HAP-1 (cell line): ENCODE measurements around the gene ACOXL.

Source experiments
- DNase-seq, 2 experiments: peaks; one replicate each; pipeline ENCODE4 v3.0.0-alpha.2; 2016 to 2020; ENCODE audit warnings: low spot score in 2 of 2
- H3K27me3 ChIP-seq: fragments of 250-450 bp; sonication (Bioruptor Pico); 2 replicates; pipeline ENCODE4 v1.5.1; 2020; ENCODE audit warnings: low read depth, mild to moderate bottlenecking, moderate library complexity
- H3K36me3 ChIP-seq: fragments of 250-450 bp; sonication (Bioruptor Pico); replicated peaks from 2 replicates; pipeline ENCODE4 v1.5.1; 2020; ENCODE audit warnings: mild to moderate bottlenecking
- H3K4me1 ChIP-seq: fragments of 250-450 bp; sonication (Bioruptor Pico); 2 replicates; pipeline ENCODE4 v1.5.1; 2020; ENCODE audit warnings: mild to moderate bottlenecking
- H3K4me3 ChIP-seq: fragments of 250-450 bp; sonication (Bioruptor Pico); 2 replicates; pipeline ENCODE4 v1.5.1; 2020; ENCODE audit warnings: mild to moderate bottlenecking, moderate library complexity
- H3K9me3 ChIP-seq: fragments of 250-450 bp; sonication (Bioruptor Pico); 2 replicates; pipeline ENCODE4 v1.5.1; 2020; ENCODE audit warnings: mild to moderate bottlenecking, moderate library complexity
- in situ Hi-C: fragments of 300-500 bp; cut with MboI; formaldehyde crosslinking; loops from 3 replicates; pipeline ENCODE4 v1.14.3; 2020; ENCODE audit warnings: low sequenced_read_pairs, inconsistent platforms, mixed read lengths

The ACOXL gene

GRCh38 chr2:110886826-110887573, 154.6 kb downstream of the ACOXL start:
- H3K4me1 ChIP-seq: no peaks in the 10 kb centered on the region
- in situ Hi-C loops: no loop called here
- H3K27me3 ChIP-seq: no peaks in the 10 kb centered on the region
- H3K36me3 ChIP-seq: no peaks in the 10 kb centered on the region
- no peak for DNase-seq
- no peaks in the 10 kb centered on the region for H3K9me3 ChIP-seq
- no peak overlapping the region for H3K4me3 ChIP-seq

- Histone ChIP-seq H3K36me3 (no peaks in the 10 kb centered on the region), H3K27me3 (no peaks in the 10 kb centered on the region), H3K4me3 (no peak overlapping the region), H3K9me3 (no peaks in the 10 kb centered on the region), H3K4me1 (no peaks in the 10 kb centered on the region)
- in situ Hi-C loops: no loop called here
- no peak for DNase-seq
Observed at GRCh38 chr2:110888411-110888810, 156.0 kb downstream of the ACOXL start.

- no peak for DNase-seq
- Histone ChIP-seq H3K27me3 (no peaks in the 10 kb centered on the region), H3K9me3 (no peaks in the 10 kb centered on the region), H3K4me3 (no peak overlapping the region), H3K4me1 (no peaks in the 10 kb centered on the region), H3K36me3 (no peaks in the 10 kb centered on the region)
- in situ Hi-C loops: no loop called here
Observed at GRCh38 chr2:110891626-110892025, 159.3 kb downstream of the ACOXL start.

- H3K27me3 ChIP-seq: no peaks in the 10 kb centered on the region
- DNase-seq: no peak
- in situ Hi-C loops: no loop called here
- no peaks in the 10 kb centered on the region for H3K9me3 ChIP-seq
- H3K4me1 ChIP-seq: no peaks in the 10 kb centered on the region
- no peaks in the 10 kb centered on the region for H3K36me3 ChIP-seq
- H3K4me3 ChIP-seq: no peak overlapping the region
Observed at GRCh38 chr2:110896226-110896625, 163.9 kb downstream of the ACOXL start.

GRCh38 chr2:110897966-110898365, 165.6 kb downstream of the ACOXL start:
- Histone ChIP-seq H3K27me3 (no peaks in the 10 kb centered on the region), H3K4me1 (no peaks in the 10 kb centered on the region), H3K9me3 (no peaks in the 10 kb centered on the region), H3K36me3 (no peaks in the 10 kb centered on the region), H3K4me3 (no peak overlapping the region)
- DNase-seq: no peak
- in situ Hi-C loops: no loop called here

- no peak for DNase-seq
- H3K27me3 ChIP-seq: no peaks in the 10 kb centered on the region
- no peak overlapping the region for H3K4me3 ChIP-seq
- no peaks in the 10 kb centered on the region for H3K36me3 ChIP-seq
- no peaks in the 10 kb centered on the region for H3K4me1 ChIP-seq
- in situ Hi-C loops: no loop called here
- no peaks in the 10 kb centered on the region for H3K9me3 ChIP-seq
Observed at GRCh38 chr2:110900191-110900590, 167.8 kb downstream of the ACOXL start.

- H3K36me3 ChIP-seq: no peaks in the 10 kb centered on the region
- DNase-seq: no peak
- no peaks in the 10 kb centered on the region for H3K27me3 ChIP-seq
- H3K4me3 ChIP-seq: no peak overlapping the region
- in situ Hi-C loops: no loop called here
- H3K4me1 ChIP-seq: no peaks in the 10 kb centered on the region
- no peaks in the 10 kb centered on the region for H3K9me3 ChIP-seq
Observed at GRCh38 chr2:110903548-110903947, 171.2 kb downstream of the ACOXL start.

GRCh38 chr2:110904116-110904778, 171.9 kb downstream of the ACOXL start:
- Histone ChIP-seq H3K27me3 (no peaks in the 10 kb centered on the region), H3K4me3 (no peak overlapping the region), H3K4me1 (no peaks in the 10 kb centered on the region), H3K36me3 (no peaks in the 10 kb centered on the region), H3K9me3 (no peaks in the 10 kb centered on the region)
- no peak for DNase-seq
- in situ Hi-C loops: no loop called here

GRCh38 chr2:110904779-110905148, 172.4 kb downstream of the ACOXL start:
- no peak for DNase-seq
- no peak overlapping the region for H3K4me3 ChIP-seq
- no peaks in the 10 kb centered on the region for H3K4me1 ChIP-seq
- no peaks in the 10 kb centered on the region for H3K27me3 ChIP-seq
- H3K36me3 ChIP-seq: no peaks in the 10 kb centered on the region
- in situ Hi-C loops: no loop called here
- no peaks in the 10 kb centered on the region for H3K9me3 ChIP-seq

- H3K4me3 ChIP-seq: no peak overlapping the region
- no peaks in the 10 kb centered on the region for H3K9me3 ChIP-seq
- no peaks in the 10 kb centered on the region for H3K4me1 ChIP-seq
- no peak for DNase-seq
- in situ Hi-C loops: no loop called here
- H3K36me3 ChIP-seq: no peaks in the 10 kb centered on the region
- no peaks in the 10 kb centered on the region for H3K27me3 ChIP-seq
Observed at GRCh38 chr2:110905217-110905616, 172.8 kb downstream of the ACOXL start.

GRCh38 chr2:110906613-110907298, 174.4 kb downstream of the ACOXL start:
- H3K4me1 ChIP-seq: no peaks in the 10 kb centered on the region
- in situ Hi-C loops: no loop called here
- no peaks in the 10 kb centered on the region for H3K27me3 ChIP-seq
- no peak overlapping the region for H3K4me3 ChIP-seq
- DNase-seq: no peak
- H3K9me3 ChIP-seq: no peaks in the 10 kb centered on the region
- H3K36me3 ChIP-seq: no peaks in the 10 kb centered on the region

- no peaks in the 10 kb centered on the region for H3K27me3 ChIP-seq
Observed at GRCh38 chr2:110909501-110909900, 177.1 kb downstream of the ACOXL start.

GRCh38 chr2:110910423-110910822, 178.1 kb downstream of the ACOXL start:
- in situ Hi-C loops: no loop called here
- H3K4me1 ChIP-seq: no peaks in the 10 kb centered on the region
- no peaks in the 10 kb centered on the region for H3K9me3 ChIP-seq
- no peak for DNase-seq
- H3K36me3 ChIP-seq: no peaks in the 10 kb centered on the region
- no peaks in the 10 kb centered on the region for H3K27me3 ChIP-seq
- H3K4me3 ChIP-seq: no peak overlapping the region

More at GRCh38 chr2:110909501-110909900, 177.1 kb downstream of the ACOXL start:
- no peaks in the 10 kb centered on the region for H3K9me3 ChIP-seq
- H3K4me1 ChIP-seq: no peaks in the 10 kb centered on the region
- in situ Hi-C loops: no loop called here
- no peak for DNase-seq
- H3K36me3 ChIP-seq: no peaks in the 10 kb centered on the region
- H3K4me3 ChIP-seq: no peak overlapping the region

- in situ Hi-C loops: no loop called here
- H3K27me3 ChIP-seq: no peaks in the 10 kb centered on the region; the same call in 1 of the 2 replicates
- H3K9me3 ChIP-seq: no peaks in the 10 kb centered on the region
- no peaks in the 10 kb centered on the region for H3K36me3 ChIP-seq
- no peak overlapping the region for H3K4me3 ChIP-seq
- no peaks in the 10 kb centered on the region for H3K4me1 ChIP-seq
- no peak for DNase-seq
Observed at GRCh38 chr2:110919738-110920137, 187.4 kb downstream of the ACOXL start.
